SK-N-SH (cell line): ENCODE data around the gene CYP4F3. TPM values are rescaled to one million over a fixed set of nuclear protein-coding genes. Genes with fewer than 3 reads are reported as not detected.

Experiments used
- CTCF ChIA-PET: fragments of 300-600, 350-600 bp; formaldehyde crosslinking; extraction: SDS; loops from one replicate; lab custom pipeline; 2021; lab: Yijun Ruan, JAX
- POLR2A ChIA-PET: fragments of 350-600 bp; sonication (Branson Sonifier 250); formaldehyde crosslinking; extraction: SDS; loops from one replicate; lab custom pipeline; 2020; ENCODE audit warnings: antibody characterized with exemption, inconsistent platforms; lab: Yijun Ruan, JAX
- DNase-seq: peaks from one replicate; pipeline ENCODE4 v3.0.0; 2012
- H2AFZ ChIP-seq: fragments of 200-600 bp; sonication (generic); 2 replicates; pipeline ENCODE4 v1.8.1; 2016; ENCODE audit warnings: antibody characterized with exemption, mild to moderate bottlenecking, low read depth
- H3F3A ChIP-seq: fragments of 200-600 bp; sonication (generic); replicated peaks from 2 replicates; pipeline ENCODE3; 2016; ENCODE audit warnings: antibody characterized with exemption, mild to moderate bottlenecking; ENCODE audit not compliant: insufficient read depth
- H3K27ac ChIP-seq, 2 experiments: fragments of 200-500 bp in 1 of 2; fragments of 200-600 bp in 1 of 2; sonication (Bioruptor generic) in 1 of 2; sonication (generic), shearing (Covaris generic) in 1 of 2; 2 replicates each; pipeline versions ENCODE4 v1.5.1 to v1.6.1; 2014 to 2016; ENCODE audit warnings: low read depth in 2 of 2, inconsistent platforms in 1 of 2, low read length in 1 of 2, mild to moderate bottlenecking in 1 of 2, mixed read lengths in 1 of 2
- H3K27me3 ChIP-seq: fragments of 200-600 bp; sonication (generic), shearing (Covaris generic); 2 replicates; pipeline ENCODE4 v1.6.1; 2016; ENCODE audit warnings: mixed run types; ENCODE audit not compliant: insufficient read depth
- H3K36me3 ChIP-seq, 2 experiments: fragments of 200-500 bp in 1 of 2; fragments of 200-600 bp in 1 of 2; sonication (Bioruptor generic) in 1 of 2; sonication (generic) in 1 of 2; replicated peaks in 1 of 2; 2 replicates each; pipeline versions ENCODE3 to v1.5.1; 2014 to 2016; ENCODE audit warnings: low read length in 1 of 2, mild to moderate bottlenecking in 1 of 2; ENCODE audit not compliant: insufficient read depth in 2 of 2, control insufficient read depth in 1 of 2
- H3K4me1 ChIP-seq, 2 experiments: fragments of 200-500 bp in 1 of 2; fragments of 200-600 bp in 1 of 2; sonication (Bioruptor generic) in 1 of 2; sonication (generic), shearing (Covaris generic) in 1 of 2; 2 replicates each; pipeline versions ENCODE4 v1.5.1 to v1.6.1; 2014 to 2016; ENCODE audit warnings: low read depth in 1 of 2, low read length in 1 of 2, mixed run types in 1 of 2; ENCODE audit not compliant: insufficient read depth in 2 of 2, control insufficient read depth in 1 of 2
- H3K4me2 ChIP-seq: fragments of 200-600 bp; sonication (generic), shearing (Covaris generic); 2 replicates; pipeline ENCODE4 v1.6.1; 2017; ENCODE audit warnings: mixed run types
- H3K4me3 ChIP-seq, 2 experiments: fragments of 200-500 bp in 1 of 2; fragments of 200-600 bp in 1 of 2; sonication (Bioruptor generic) in 1 of 2; sonication (generic), shearing (Covaris generic) in 1 of 2; 2 replicates each; pipeline versions ENCODE4 v1.5.1 to v1.8.1; 2014 to 2016; ENCODE audit warnings: low read depth in 2 of 2, inconsistent platforms in 1 of 2, low read length in 1 of 2, mild to moderate bottlenecking in 1 of 2, mixed read lengths in 1 of 2, moderate library complexity in 1 of 2
- H3K79me2 ChIP-seq: fragments of 200-600 bp; sonication (generic); 2 replicates; pipeline ENCODE4 v1.8.1; 2017; ENCODE audit warnings: mild to moderate bottlenecking; ENCODE audit not compliant: insufficient read depth
- H3K9ac ChIP-seq: fragments of 200-600 bp; sonication (generic); 2 replicates; pipeline ENCODE4 v1.6.1; 2017; ENCODE audit warnings: mixed run types
- H3K9me2 ChIP-seq: fragments of 200-600 bp; sonication (generic); 2 replicates; pipeline ENCODE4 v1.6.1; 2017; ENCODE audit warnings: mixed run types
- H3K9me3 ChIP-seq: fragments of 200-600 bp; sonication (generic); 2 replicates; pipeline ENCODE4 v1.6.1; 2017; ENCODE audit warnings: mixed run types, mild to moderate bottlenecking, moderate library complexity
- H4K20me1 ChIP-seq: fragments of 200-600 bp; sonication (generic); 2 replicates; pipeline ENCODE4 v1.6.1; 2017; ENCODE audit warnings: mild to moderate bottlenecking, mixed run types; ENCODE audit not compliant: insufficient read depth
- CHD2 ChIP-seq: fragments of 150-350 bp; IDR thresholded peaks from 2 replicates; pipeline ENCODE4 v1.6.1; 2018; ENCODE audit warnings: low read length; ENCODE audit not compliant: partially characterized antibody
- FOXJ3 ChIP-seq: sonication (generic); formaldehyde crosslinking; IDR thresholded peaks from 2 replicates; pipeline ENCODE4 v1.5.1; 2020; ENCODE audit warnings: mild to moderate bottlenecking, missing genetic modification reagents
- MXI1 ChIP-seq: IDR thresholded peaks from 2 replicates; pipeline ENCODE4 v1.6.1; 2012; ENCODE audit warnings: mild to moderate bottlenecking, low read depth, low read length, improper control_type of control experiment
- RAD21 ChIP-seq: IDR thresholded peaks from 2 replicates; pipeline ENCODE4 v1.6.1; 2012; ENCODE audit warnings: mild to moderate bottlenecking, low read length
- RCOR1 ChIP-seq: fragments of 150-350 bp; IDR thresholded peaks from 2 replicates; pipeline ENCODE4 v1.6.1; 2017; ENCODE audit warnings: antibody characterized with exemption, low read length
- RFX5 ChIP-seq: IDR thresholded peaks from 2 replicates; pipeline ENCODE4 v1.6.1; 2012; ENCODE audit warnings: mild to moderate bottlenecking, improper control_type of control experiment, low read length
- RXRA ChIP-seq: IDR thresholded peaks from 2 replicates; pipeline ENCODE4 v1.4.0; 2012; ENCODE audit warnings: low read depth, mild to moderate bottlenecking, borderline replicate concordance
- SMC3 ChIP-seq: IDR thresholded peaks from 2 replicates; pipeline ENCODE4 v1.6.1; 2012; ENCODE audit warnings: low read depth, low read length, improper control_type of control experiment
- TAF1 ChIP-seq: IDR thresholded peaks from 2 replicates; pipeline ENCODE4 v1.6.1; 2012; ENCODE audit warnings: low read depth, mild to moderate bottlenecking, low read length, moderate library complexity, borderline replicate concordance
- TCF12 ChIP-seq: IDR thresholded peaks from 2 replicates; pipeline ENCODE4 v1.4.0; 2012
- YY1 ChIP-seq: IDR thresholded peaks from 2 replicates; pipeline ENCODE4 v1.4.0; 2012; ENCODE audit warnings: low read depth, mild to moderate bottlenecking
- WGBS: methylation state at CpG from one replicate; pipeline ENCODE4 v1.1.6; 2017; ENCODE audit warnings: low lambda C conversion rate; 5-methylcytosine and 5-hydroxymethylcytosine counted together
- polyA plus RNA-seq, 3 experiments: library from polyadenylated mRNA; depleted of rRNA; stranded (reverse); fragments of >200 nt; gene quantifications; 2 replicates each; pipeline ENCODE4 v1.2.3, GENCODE V29; 2012
- TF ChIP-seq, protein P1 (sequence below): IDR thresholded peaks from 2 replicates; pipeline ENCODE4 v1.4.0; 2012; ENCODE audit warnings: low read depth, borderline replicate concordance
- TF ChIP-seq, protein P2 (sequence below): fragments of 150-350 bp; IDR thresholded peaks from 2 replicates; pipeline ENCODE4 v1.6.1; 2016; ENCODE audit warnings: mild to moderate bottlenecking, low read depth, low read length
- TF ChIP-seq, protein P3 (sequence below): IDR thresholded peaks from 2 replicates; pipeline ENCODE4 v1.4.0; 2012; ENCODE audit warnings: low read depth
- TF ChIP-seq, protein P4 (sequence below): IDR thresholded peaks from 2 replicates; pipeline ENCODE4; 2012

The CYP4F3 gene
- polyA plus RNA-seq, 1 of the 3 experiments (the other 2 are of a cell fraction): 0.08 TPM

DNA sequence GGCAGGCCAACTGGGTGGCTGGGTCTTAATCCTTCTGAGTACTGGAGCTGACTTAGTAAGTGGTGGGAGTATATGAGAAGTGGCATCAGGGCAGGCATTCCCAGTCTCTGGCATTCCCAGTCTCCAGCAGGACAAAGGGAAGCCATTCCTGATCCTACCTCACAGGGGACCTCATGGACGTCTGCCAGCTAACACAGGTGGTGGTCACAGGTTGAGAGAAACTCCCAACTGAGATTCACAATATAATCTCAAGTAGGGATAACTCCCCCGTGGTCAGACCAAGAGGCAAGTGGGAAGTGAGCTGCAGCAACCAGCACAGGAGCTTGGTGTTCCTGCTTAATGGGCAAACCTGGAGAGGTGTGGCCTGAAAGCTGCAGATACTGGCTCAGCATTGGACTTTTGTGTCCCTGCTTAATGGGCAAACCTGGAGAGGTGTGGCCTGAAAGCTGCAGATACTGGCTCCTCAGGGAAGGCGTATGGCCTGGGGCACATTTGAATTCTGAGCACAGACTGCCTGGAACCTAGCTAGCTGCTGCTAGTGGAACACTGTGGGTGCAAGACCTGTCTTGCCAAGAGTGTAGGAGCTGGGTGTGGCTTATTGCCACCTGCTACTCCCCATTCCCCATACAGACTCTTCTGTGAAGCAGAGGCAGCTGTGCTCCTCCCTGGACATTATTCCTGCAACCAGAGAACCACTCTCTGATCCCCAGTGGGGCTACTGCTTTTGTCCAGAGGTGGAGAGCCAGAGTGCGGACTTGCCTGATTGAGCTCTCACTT lies 61.2 kb downstream of the CYP4F3 start:
- Histone ChIP-seq H3K4me2 (no peak overlapping the region), H3K9me2 (no peaks in the 10 kb centered on the region), H3K9ac (no peak overlapping the region), H3K36me3 (no peaks in the 10 kb centered on the region), H3K27me3 (no peaks in the 10 kb centered on the region), H3K27ac (no peak overlapping the region), H2AFZ (no peak overlapping the region), H4K20me1 (no peaks in the 10 kb centered on the region), H3F3A (no peaks in the 10 kb centered on the region), H3K4me3 (no peak overlapping the region), H3K4me1 (peaks cover 0 to 5% of the 10 kb centered on the region in 2 experiments; a peak in 1 of 4 replicates), H3K9me3 (no peaks in the 10 kb centered on the region), H3K79me2 (no peaks in the 10 kb centered on the region)
- 8% methylated on average over 4 of the region's 4 CpGs for WGBS
- ChIA-PET CTCF (no interaction called here), POLR2A (no interaction called here)
- TF ChIP-seq RCOR1: no peak
- TF ChIP-seq SMC3: no peak
- TF ChIP-seq, protein P1, sequence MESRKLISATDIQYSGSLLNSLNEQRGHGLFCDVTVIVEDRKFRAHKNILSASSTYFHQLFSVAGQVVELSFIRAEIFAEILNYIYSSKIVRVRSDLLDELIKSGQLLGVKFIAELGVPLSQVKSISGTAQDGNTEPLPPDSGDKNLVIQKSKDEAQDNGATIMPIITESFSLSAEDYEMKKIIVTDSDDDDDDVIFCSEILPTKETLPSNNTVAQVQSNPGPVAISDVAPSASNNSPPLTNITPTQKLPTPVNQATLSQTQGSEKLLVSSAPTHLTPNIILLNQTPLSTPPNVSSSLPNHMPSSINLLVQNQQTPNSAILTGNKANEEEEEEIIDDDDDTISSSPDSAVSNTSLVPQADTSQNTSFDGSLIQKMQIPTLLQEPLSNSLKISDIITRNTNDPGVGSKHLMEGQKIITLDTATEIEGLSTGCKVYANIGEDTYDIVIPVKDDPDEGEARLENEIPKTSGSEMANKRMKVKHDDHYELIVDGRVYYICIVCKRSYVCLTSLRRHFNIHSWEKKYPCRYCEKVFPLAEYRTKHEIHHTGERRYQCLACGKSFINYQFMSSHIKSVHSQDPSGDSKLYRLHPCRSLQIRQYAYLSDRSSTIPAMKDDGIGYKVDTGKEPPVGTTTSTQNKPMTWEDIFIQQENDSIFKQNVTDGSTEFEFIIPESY: no peak
- no peak for TF ChIP-seq TAF1
- TF ChIP-seq RAD21: no peak
- TF ChIP-seq, protein P2, sequence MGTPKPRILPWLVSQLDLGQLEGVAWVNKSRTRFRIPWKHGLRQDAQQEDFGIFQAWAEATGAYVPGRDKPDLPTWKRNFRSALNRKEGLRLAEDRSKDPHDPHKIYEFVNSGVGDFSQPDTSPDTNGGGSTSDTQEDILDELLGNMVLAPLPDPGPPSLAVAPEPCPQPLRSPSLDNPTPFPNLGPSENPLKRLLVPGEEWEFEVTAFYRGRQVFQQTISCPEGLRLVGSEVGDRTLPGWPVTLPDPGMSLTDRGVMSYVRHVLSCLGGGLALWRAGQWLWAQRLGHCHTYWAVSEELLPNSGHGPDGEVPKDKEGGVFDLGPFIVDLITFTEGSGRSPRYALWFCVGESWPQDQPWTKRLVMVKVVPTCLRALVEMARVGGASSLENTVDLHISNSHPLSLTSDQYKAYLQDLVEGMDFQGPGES: no peak
- no peak for TF ChIP-seq FOXJ3 (CRISPR knock-in tag)
- TF ChIP-seq CHD2: no peak
- no peak for TF ChIP-seq MXI1
- TF ChIP-seq, protein P3, sequence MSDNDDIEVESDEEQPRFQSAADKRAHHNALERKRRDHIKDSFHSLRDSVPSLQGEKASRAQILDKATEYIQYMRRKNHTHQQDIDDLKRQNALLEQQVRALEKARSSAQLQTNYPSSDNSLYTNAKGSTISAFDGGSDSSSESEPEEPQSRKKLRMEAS: no peak
- TF ChIP-seq, protein P4, sequence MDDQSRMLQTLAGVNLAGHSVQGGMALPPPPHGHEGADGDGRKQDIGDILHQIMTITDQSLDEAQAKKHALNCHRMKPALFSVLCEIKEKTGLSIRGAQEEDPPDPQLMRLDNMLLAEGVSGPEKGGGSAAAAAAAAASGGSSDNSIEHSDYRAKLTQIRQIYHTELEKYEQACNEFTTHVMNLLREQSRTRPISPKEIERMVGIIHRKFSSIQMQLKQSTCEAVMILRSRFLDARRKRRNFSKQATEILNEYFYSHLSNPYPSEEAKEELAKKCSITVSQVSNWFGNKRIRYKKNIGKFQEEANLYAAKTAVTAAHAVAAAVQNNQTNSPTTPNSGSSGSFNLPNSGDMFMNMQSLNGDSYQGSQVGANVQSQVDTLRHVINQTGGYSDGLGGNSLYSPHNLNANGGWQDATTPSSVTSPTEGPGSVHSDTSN: no peak
- no peak for TF ChIP-seq TCF12
- no peak for TF ChIP-seq RFX5
- TF ChIP-seq YY1: no peak
- no peak for TF ChIP-seq RXRA
- no peak for DNase-seq
